ENCODE measurements around the gene PHACTR1. TPM values are rescaled to one million over a fixed set of nuclear protein-coding genes. Genes with fewer than 3 reads are reported as not detected.

Gene PHACTR1
- total and polyA plus RNA-seq, 7 donors, result 0.60 to 7.5 (median 3.7) TPM

- 69 to 77% methylated on average over 10 of the region's 10 CpGs for WGBS, 2 donors
- TF ChIP-seq EP300 (IDR thresholded peaks at IDR 0.05), result no peak
- TF ChIP-seq POLR2AphosphoS5 (IDR thresholded peaks at IDR 0.05), result no peak
- TF ChIP-seq CTCF (IDR thresholded peaks at IDR 0.05), result no peak
- no peak for TF ChIP-seq POLR2A (IDR thresholded peaks at IDR 0.05)
- no peak for DNase-seq
- H3K4me3 ChIP-seq, result no peak overlapping the region
- H3K4me1 ChIP-seq, result no peaks in the 10 kb centered on the region
- no peaks in the 10 kb centered on the region for H3K9me3 ChIP-seq
- H3K27ac ChIP-seq, result no peak overlapping the region
- H3K36me3 ChIP-seq, result no peaks in the 10 kb centered on the region
- intact Hi-C loops (cut with DNase I), result no loop called here
- H3K27me3 ChIP-seq, result no peaks in the 10 kb centered on the region
These were observed 418.6 kb downstream of the PHACTR1 start for GRCh38 chr6:13135152-13135551.

- no peaks in the 10 kb centered on the region for H3K27me3 ChIP-seq
- no peak for TF ChIP-seq POLR2AphosphoS5 (IDR thresholded peaks at IDR 0.05)
- TF ChIP-seq EP300 (IDR thresholded peaks at IDR 0.05), result no peak
- TF ChIP-seq POLR2A (IDR thresholded peaks at IDR 0.05), result no peak
- TF ChIP-seq CTCF (IDR thresholded peaks at IDR 0.05), result no peak
- DNase-seq, result no peak
- H3K27ac ChIP-seq, result no peak overlapping the region
- intact Hi-C loops (cut with DNase I), result no loop called here
- H3K4me1 ChIP-seq, result no peaks in the 10 kb centered on the region
- no peaks in the 10 kb centered on the region for H3K36me3 ChIP-seq
- 91 to 95% methylated on average over 2 of the region's 2 CpGs for WGBS, 2 donors
- H3K4me3 ChIP-seq, result no peak overlapping the region
- H3K9me3 ChIP-seq, result no peaks in the 10 kb centered on the region
These were observed 422.6 kb downstream of the PHACTR1 start for GRCh38 chr6:13139119-13139518.

- DNase-seq, result no peak
- Histone ChIP-seq H3K27ac (no peak overlapping the region), H3K4me1 (no peaks in the 10 kb centered on the region), H3K36me3 (no peaks in the 10 kb centered on the region), H3K4me3 (no peak overlapping the region), H3K9me3 (no peaks in the 10 kb centered on the region), H3K27me3 (no peaks in the 10 kb centered on the region)
- intact Hi-C loops (cut with DNase I), result no loop called here
- TF ChIP-seq POLR2A (IDR thresholded peaks at IDR 0.05) (no peak), POLR2AphosphoS5 (IDR thresholded peaks at IDR 0.05) (no peak), CTCF (IDR thresholded peaks at IDR 0.05) (no peak), EP300 (IDR thresholded peaks at IDR 0.05) (no peak)
- 92 to 95% methylated on average over 1 of the region's 1 CpG for WGBS, 2 donors
These were observed 424.4 kb downstream of the PHACTR1 start for GRCh38 chr6:13140980-13141379.

- DNase-seq, result no peak
- WGBS, 2 donors, result 59 to 88% methylated on average over 7 of the region's 7 CpGs
- Histone ChIP-seq H3K9me3 (no peaks in the 10 kb centered on the region), H3K27me3 (no peaks in the 10 kb centered on the region), H3K27ac (no peak overlapping the region), H3K4me3 (no peak overlapping the region), H3K4me1 (no peaks in the 10 kb centered on the region), H3K36me3 (no peaks in the 10 kb centered on the region)
- TF ChIP-seq POLR2A (IDR thresholded peaks at IDR 0.05) (no peak), POLR2AphosphoS5 (IDR thresholded peaks at IDR 0.05) (no peak), CTCF (IDR thresholded peaks at IDR 0.05) (no peak), EP300 (IDR thresholded peaks at IDR 0.05) (no peak)
- intact Hi-C loops (cut with DNase I), result no loop called here
These were observed 424.8 kb downstream of the PHACTR1 start for GRCh38 chr6:13141387-13141786.

GRCh38 chr6:13142611-13143010 is 426.0 kb downstream of the PHACTR1 start:
- Histone ChIP-seq H3K27me3 (no peaks in the 10 kb centered on the region), H3K4me3 (no peak overlapping the region), H3K36me3 (no peaks in the 10 kb centered on the region), H3K27ac (no peak overlapping the region), H3K9me3 (no peaks in the 10 kb centered on the region), H3K4me1 (no peaks in the 10 kb centered on the region)
- intact Hi-C loops (cut with DNase I), result no loop called here
- WGBS, 2 donors, result 89% methylated on average over 3 of the region's 3 CpGs
- no peak for TF ChIP-seq CTCF (IDR thresholded peaks at IDR 0.05)
- no peak for TF ChIP-seq POLR2A (IDR thresholded peaks at IDR 0.05)
- TF ChIP-seq EP300 (IDR thresholded peaks at IDR 0.05), result no peak
- no peak for TF ChIP-seq POLR2AphosphoS5 (IDR thresholded peaks at IDR 0.05)
- DNase-seq, result no peak
